GM12892 (cell line): ENCODE measurements around the gene ABCA1.

Experiments used
- POLR2A ChIP-seq: IDR thresholded peaks from 2 replicates; pipeline ENCODE4 v1.6.1; 2011; ENCODE audit warnings: low read depth, low read length, control low read depth
- POLR2AphosphoS5 ChIP-seq: IDR thresholded peaks from 2 replicates; pipeline ENCODE4 v1.6.1; 2011; ENCODE audit warnings: low read depth, low read length, control low read depth
- TAF1 ChIP-seq: IDR thresholded peaks from 2 replicates; pipeline ENCODE4 v1.6.1; 2011; ENCODE audit warnings: low read depth, mild to moderate bottlenecking, control low read depth, low read length, borderline replicate concordance

GRCh38 chr9:104836235-104836634 is 91.7 kb downstream of the ABCA1 start:
- no peak for TF ChIP-seq TAF1
- no peak for TF ChIP-seq POLR2AphosphoS5
- TF ChIP-seq POLR2A, result no peak
